Measurements from ENCODE around the gene NDUFS8.

- no peak for TF ChIP-seq CTCF (IDR thresholded peaks at IDR 0.05)
- no peak for TF ChIP-seq POLR2A (IDR thresholded peaks at IDR 0.05)
- TF ChIP-seq POLR2AphosphoS5 (IDR thresholded peaks at IDR 0.05): no peak
Observed at GRCh38 chr11:68047437-68048290, 17.2 kb downstream of the NDUFS8 start.
